ENCODE data around the gene NUP210. TPM values are rescaled to one million over a fixed set of nuclear protein-coding genes. Genes with fewer than 3 reads are reported as not detected.
"Not testable (repeated sequence)": the region's sequence is repeated elsewhere in the genome, so short reads cannot be mapped to it uniquely, and the experiment has no call there.

NUP210 gene
- total and polyA plus RNA-seq, 7 experiments from 2014 or later = 52.6 to 164 (median 138) TPM

DNA sequence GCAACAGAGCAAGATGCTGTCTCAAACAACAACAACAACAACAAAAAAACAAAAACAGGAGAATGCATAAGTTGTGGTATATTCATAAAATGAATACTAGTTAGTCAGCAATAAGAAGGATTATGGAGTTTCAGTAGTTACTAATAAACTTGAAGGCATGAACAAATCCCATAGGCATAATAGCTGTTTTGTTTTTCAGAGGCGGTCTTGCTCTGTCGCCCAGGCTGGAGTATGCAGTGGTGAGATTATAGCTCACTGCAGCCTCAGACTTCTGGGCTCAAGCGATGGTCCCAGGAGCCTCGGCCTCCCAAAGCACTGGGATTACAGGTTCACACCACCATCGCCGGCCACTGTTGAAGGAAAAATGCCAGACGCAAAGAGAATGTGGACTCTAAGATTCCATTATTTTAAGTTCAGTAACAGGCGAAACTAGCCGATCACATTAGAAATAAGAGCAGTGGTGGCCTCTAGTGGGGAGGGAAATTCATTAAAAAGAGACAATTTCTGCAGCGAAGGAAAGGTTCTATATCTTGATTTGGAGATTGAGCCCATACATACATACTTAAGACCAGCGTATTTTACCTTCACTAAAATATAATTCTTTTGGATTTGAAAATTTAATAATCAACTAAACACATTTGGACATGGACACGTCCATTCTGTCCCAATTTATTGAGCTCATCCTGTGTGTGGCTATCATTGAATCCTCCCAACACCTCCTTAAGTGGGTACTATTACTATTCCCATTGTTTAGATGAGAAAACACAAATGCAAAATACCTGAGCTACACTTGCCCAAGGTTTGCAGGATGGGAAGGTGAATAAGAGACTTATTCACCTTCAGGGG lies 32.6 kb upstream of the NUP210 start:
- H3K4me3 Mint-ChIP-seq = peak overlapping the region; percentile 79 to 99 (median 97)
- H3K27me3 ChIP-seq (ENCODE audit: control insufficient read depth in 2 of 2, insufficient read depth in 2 of 2, low read length in 2 of 2) = no peaks in the 10 kb centered on the region
- ATAC-seq = peak; percentile 55

DNA sequence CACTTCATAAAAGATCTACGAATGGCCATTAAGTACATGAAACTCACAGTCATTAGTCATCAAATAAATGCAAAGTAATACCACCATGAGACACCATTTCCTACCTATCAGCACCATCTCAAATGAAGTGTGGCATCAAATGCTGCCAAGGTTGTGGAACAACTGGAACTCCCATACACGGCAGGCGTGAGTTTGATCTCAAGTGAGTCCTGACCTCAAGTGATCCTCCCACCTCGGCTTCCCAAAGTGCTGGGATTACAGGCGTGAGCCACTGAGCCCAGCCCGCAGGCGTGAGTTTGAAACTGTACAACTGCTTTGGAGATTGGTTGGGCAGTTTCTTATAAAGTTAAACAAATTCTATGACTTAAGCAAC lies 31.2 kb upstream of the NUP210 start:
- H3K4me3 Mint-ChIP-seq = peak overlapping the region; percentile 79 to 99 (median 97)

More for the DNA sequence above, 32.6 kb upstream of the NUP210 start:
- Histone ChIP-seq H3K36me3 (ENCODE audit: control insufficient read depth in 2 of 3, insufficient read depth in 3 of 3, low read length in 3 of 3) (no peaks in the 10 kb centered on the region), H3K9me3 (ENCODE audit: control insufficient read depth in 2 of 3, low read length in 3 of 3) (no peaks in the 10 kb centered on the region), H3K4me3 (ENCODE audit: low read length) (peak overlapping the region; percentile 94), H3K4me1 (ENCODE audit: control insufficient read depth in 2 of 2, insufficient read depth in 2 of 2, low read length in 2 of 2) (peaks cover 13 to 15% of the 10 kb centered on the region in 2 donors), H3K27ac (ENCODE audit: low read depth, low read length) (peak overlapping the region; percentile 74)
- POLR2A ChIA-PET = interaction anchor here (0.6 to 6.5 kb wide), 10 partner anchors 20 to 381 kb away, joined by 3 to 100 read pairs (median 8); partner anchors contain the start of genes HDAC11 and NUP210
- DNase-seq = peak in 8 of 9 donors; percentile 30 to 70 (median 61)
- intact Hi-C loops (cut with micrococcal nuclease) = loop anchor here (1.0 to 10.0 kb wide), 13 partner anchors 38 to 726 kb away; partner anchors contain the start of genes LSM3 (in 1 of the 2), RPL32 (in 1 of the 2) and XPC (in 1 of the 2)
- peak overlapping the region in 7 of 9 donors; percentile 49 to 99 (median 97) for H3K27ac Mint-ChIP-seq
- H3K36me3 Mint-ChIP-seq = no peaks in the 10 kb centered on the region
- no peaks in the 10 kb centered on the region for H3K27me3 Mint-ChIP-seq
- peaks cover 0 to 33% (median 16%) of the 10 kb centered on the region in 7 donors for H3K4me1 Mint-ChIP-seq
- H3K9me3 Mint-ChIP-seq = no peaks in the 10 kb centered on the region
- CTCF ChIA-PET = interaction anchor here (0.7 to 6.6 kb wide), 29 partner anchors 10 to 437 kb away, joined by 3 to 147 read pairs (median 6); partner anchors contain the start of genes HDAC11 and NUP210

DNA sequence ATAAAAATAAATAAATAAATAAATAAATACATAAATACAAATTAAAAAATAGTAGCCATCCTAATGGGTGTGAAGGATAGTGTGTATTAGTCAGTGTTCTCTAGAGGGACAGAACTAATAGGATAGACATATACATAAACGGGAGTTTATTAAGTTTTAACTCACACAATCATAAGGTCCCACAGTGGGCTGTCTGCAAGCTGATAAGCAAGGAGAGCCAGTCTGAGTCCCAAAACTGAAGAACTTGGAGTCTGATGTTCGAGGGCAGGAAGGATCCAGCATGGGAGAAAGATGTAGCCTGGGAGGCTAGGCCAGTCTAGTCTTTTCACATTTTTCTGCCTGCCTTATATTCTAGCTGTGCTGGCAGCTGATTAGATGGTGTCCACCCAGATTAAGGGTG lies 22.8 kb upstream of the NUP210 start:
- H3K36me3 Mint-ChIP-seq, ATAC-seq: not testable (repeated sequence)

More for the DNA sequence above, 31.2 kb upstream of the NUP210 start:
- H3K27ac ChIP-seq (ENCODE audit: low read depth, low read length) = peak overlapping the region; percentile 74
- H3K4me1 ChIP-seq (ENCODE audit: control insufficient read depth in 2 of 2, insufficient read depth in 2 of 2, low read length in 2 of 2) = peaks cover 13 to 15% of the 10 kb centered on the region in 2 donors
- Mint-ChIP-seq H3K4me1 (peaks cover 0 to 33% (median 16%) of the 10 kb centered on the region in 7 donors), H3K27me3 (no peaks in the 10 kb centered on the region), H3K36me3 (peaks cover 0 to 2% (median 0%) of the 10 kb centered on the region in 5 donors), H3K9me3 (no peaks in the 10 kb centered on the region), H3K27ac (peak overlapping the region; percentile 85 to 99 (median 96))
- ChIA-PET CTCF (interaction anchor here (0.7 to 6.6 kb wide), 17 partner anchors 10 to 359 kb away, joined by 3 to 147 read pairs (median 8); partner anchors contain the start of genes HDAC11 and NUP210), POLR2A (interaction anchor here (0.5 to 6.5 kb wide), 10 partner anchors 8 to 614 kb away, joined by 3 to 100 read pairs (median 8); partner anchors contain the start of genes HDAC11 and NUP210)
- ATAC-seq = peak; percentile 30
- intact Hi-C loops (cut with micrococcal nuclease) = loop anchor here (1.0 to 10.0 kb wide), 7 partner anchors 23 to 606 kb away; partner anchors contain the start of genes HDAC11 (in 2 of the 2) and RPL32 (in 1 of the 2)
- no peaks in the 10 kb centered on the region for H3K27me3 ChIP-seq (ENCODE audit: control insufficient read depth in 2 of 2, insufficient read depth in 2 of 2, low read length in 2 of 2)
- DNase-seq = peak in 3 of 9 donors; percentile 10 to 38 (median 38)
- no peaks in the 10 kb centered on the region for H3K36me3 ChIP-seq (ENCODE audit: control insufficient read depth in 2 of 3, insufficient read depth in 3 of 3, low read length in 3 of 3)
- H3K9me3 ChIP-seq (ENCODE audit: control insufficient read depth in 2 of 3, low read length in 3 of 3) = no peaks in the 10 kb centered on the region
- H3K4me3 ChIP-seq (ENCODE audit: low read length) = peak overlapping the region; percentile 94

GRCh38 chr3:13440204-13440817 lies 20.2 kb upstream of the NUP210 start:
- H3K27me3 Mint-ChIP-seq = peaks cover 0 to 21% (median 0%) of the 10 kb centered on the region in 5 donors
- DNase-seq = no peak
- no peaks in the 10 kb centered on the region for H3K9me3 ChIP-seq (ENCODE audit: control insufficient read depth in 2 of 3, low read length in 3 of 3)
- no peaks in the 10 kb centered on the region for H3K4me1 ChIP-seq (ENCODE audit: control insufficient read depth in 2 of 2, insufficient read depth in 2 of 2, low read length in 2 of 2)
- H3K27me3 ChIP-seq (ENCODE audit: control insufficient read depth in 2 of 2, insufficient read depth in 2 of 2, low read length in 2 of 2) = no peaks in the 10 kb centered on the region
- H3K9me3 Mint-ChIP-seq = peaks cover 0 to 2% (median 0%) of the 10 kb centered on the region in 11 donors
- H3K27ac ChIP-seq (ENCODE audit: low read depth, low read length) = no peak overlapping the region
- peak overlapping the region in 3 of 9 donors; percentile 2 to 78 (median 31) for H3K27ac Mint-ChIP-seq
- POLR2A ChIA-PET = interaction anchor here (0.8 kb wide), 1 partner anchor 14 kb away, joined by 3 read pairs; no protein-coding TSS in a partner anchor
- peaks cover 0 to 6% (median 0%) of the 10 kb centered on the region in 7 donors for H3K4me1 Mint-ChIP-seq
- no peak overlapping the region for H3K4me3 ChIP-seq (ENCODE audit: low read length)
- CTCF ChIA-PET = interaction anchor here (0.7 kb wide), 1 partner anchor 12 kb away, joined by 3 read pairs; no protein-coding TSS in a partner anchor
- no peak for ATAC-seq
- H3K36me3 ChIP-seq (ENCODE audit: control insufficient read depth in 2 of 3, insufficient read depth in 3 of 3, low read length in 3 of 3) = no peaks in the 10 kb centered on the region
- H3K4me3 Mint-ChIP-seq = no peak overlapping the region
- H3K36me3 Mint-ChIP-seq = peaks cover 0 to 3% (median 0%) of the 10 kb centered on the region in 5 donors
- intact Hi-C loops (cut with micrococcal nuclease) = no loop called here

More for the DNA sequence above, 22.8 kb upstream of the NUP210 start:
- H3K9me3 ChIP-seq (ENCODE audit: control insufficient read depth in 2 of 3, low read length in 3 of 3); H3K9me3 Mint-ChIP-seq; H3K4me1 Mint-ChIP-seq; H3K4me1 ChIP-seq (ENCODE audit: control insufficient read depth in 2 of 2, insufficient read depth in 2 of 2, low read length in 2 of 2); intact Hi-C loops (cut with micrococcal nuclease); H3K4me3 Mint-ChIP-seq; H3K27me3 ChIP-seq (ENCODE audit: control insufficient read depth in 2 of 2, insufficient read depth in 2 of 2, low read length in 2 of 2); DNase-seq; H3K27ac ChIP-seq (ENCODE audit: low read depth, low read length); H3K36me3 ChIP-seq (ENCODE audit: control insufficient read depth in 2 of 3, insufficient read depth in 3 of 3, low read length in 3 of 3); H3K27ac Mint-ChIP-seq; H3K27me3 Mint-ChIP-seq; H3K4me3 ChIP-seq (ENCODE audit: low read length): not testable (repeated sequence)
- POLR2A ChIA-PET = interaction anchor here (0.7 to 1.1 kb wide), 4 partner anchors 8 to 26 kb away, joined by 3 to 4 read pairs (median 4); no protein-coding TSS in a partner anchor
- CTCF ChIA-PET = interaction anchor here (1.2 kb wide), 1 partner anchor 19 kb away, joined by 6 read pairs; no protein-coding TSS in a partner anchor

DNA sequence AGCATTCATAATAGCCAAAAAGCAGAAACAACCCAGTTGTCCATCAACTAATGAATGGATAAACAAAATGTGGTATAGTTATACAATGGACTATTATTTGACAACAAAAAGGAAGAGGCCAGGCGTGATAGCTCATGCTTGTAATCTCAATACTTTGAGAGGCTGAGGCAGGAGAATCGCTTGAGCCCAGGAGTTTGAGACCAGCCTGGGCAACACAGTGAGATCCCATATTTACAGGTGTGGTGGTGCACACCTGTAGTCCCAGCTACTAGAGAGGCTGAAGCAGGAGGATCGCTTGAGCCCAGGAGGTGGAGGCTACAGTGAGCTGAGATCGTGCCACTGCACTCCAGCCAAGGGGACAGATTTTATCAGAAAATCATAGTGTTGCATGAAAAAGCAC lies 16.1 kb upstream of the NUP210 start:
- H3K4me1 Mint-ChIP-seq; H3K4me1 ChIP-seq (ENCODE audit: control insufficient read depth in 2 of 2, insufficient read depth in 2 of 2, low read length in 2 of 2); H3K27ac ChIP-seq (ENCODE audit: low read depth, low read length); H3K4me3 Mint-ChIP-seq; H3K27ac Mint-ChIP-seq; ATAC-seq; H3K9me3 Mint-ChIP-seq; H3K36me3 ChIP-seq (ENCODE audit: control insufficient read depth in 2 of 3, insufficient read depth in 3 of 3, low read length in 3 of 3); H3K4me3 ChIP-seq (ENCODE audit: low read length); H3K36me3 Mint-ChIP-seq; DNase-seq; intact Hi-C loops (cut with micrococcal nuclease); CTCF ChIA-PET; H3K27me3 ChIP-seq (ENCODE audit: control insufficient read depth in 2 of 2, insufficient read depth in 2 of 2, low read length in 2 of 2); H3K9me3 ChIP-seq (ENCODE audit: control insufficient read depth in 2 of 3, low read length in 3 of 3): not testable (repeated sequence)
- POLR2A ChIA-PET = interaction anchor here (1.0 kb wide), 1 partner anchor 8 kb away, joined by 3 read pairs; no protein-coding TSS in a partner anchor
- peaks cover 0 to 31% (median 0%) of the 10 kb centered on the region in 5 donors for H3K27me3 Mint-ChIP-seq

DNA sequence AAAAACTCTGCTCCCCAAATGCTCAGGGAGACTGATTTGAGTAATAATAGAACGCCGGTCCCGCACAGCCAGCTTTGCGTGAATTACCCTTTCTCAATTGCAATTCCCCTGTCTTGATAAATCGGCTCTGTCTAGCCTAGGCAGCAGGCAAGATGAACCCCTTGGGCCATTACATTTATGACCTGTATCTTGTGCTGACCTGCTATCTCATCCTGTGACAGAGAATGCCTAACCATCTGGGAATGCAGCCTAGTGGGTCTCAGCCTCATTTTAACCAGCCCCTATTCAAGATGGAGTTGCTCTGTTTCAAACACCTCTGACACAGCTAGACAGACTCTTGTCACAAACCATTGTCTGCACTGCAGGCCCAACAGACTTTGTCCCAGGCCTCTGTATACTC lies 13.8 kb upstream of the NUP210 start:
- H3K27ac Mint-ChIP-seq = peak overlapping the region in 1 of 9 donors; percentile 56
- peaks cover 0 to 3% (median 0%) of the 10 kb centered on the region in 5 donors for H3K36me3 Mint-ChIP-seq
- peaks cover 0 to 26% (median 0%) of the 10 kb centered on the region in 5 donors for H3K27me3 Mint-ChIP-seq
- H3K9me3 Mint-ChIP-seq = peaks cover 0 to 5% (median 0%) of the 10 kb centered on the region in 11 donors
- ChIA-PET CTCF (interaction anchor here (1.2 to 1.5 kb wide), 2 partner anchors 15 to 18 kb away, joined by 3 read pairs; no protein-coding TSS in a partner anchor), POLR2A (interaction anchor here (1.5 to 1.8 kb wide), 3 partner anchors 15 to 84 kb away, joined by 4 to 5 read pairs (median 5); no protein-coding TSS in a partner anchor)
- H3K36me3 ChIP-seq (ENCODE audit: control insufficient read depth in 2 of 3, insufficient read depth in 3 of 3, low read length in 3 of 3) = no peaks in the 10 kb centered on the region
- DNase-seq = no peak
- H3K27me3 ChIP-seq (ENCODE audit: control insufficient read depth in 2 of 2, insufficient read depth in 2 of 2, low read length in 2 of 2) = no peaks in the 10 kb centered on the region
- no peaks in the 10 kb centered on the region for H3K9me3 ChIP-seq (ENCODE audit: control insufficient read depth in 2 of 3, low read length in 3 of 3)
- no peak overlapping the region for H3K4me3 ChIP-seq (ENCODE audit: low read length)
- H3K4me1 Mint-ChIP-seq = peaks cover 0 to 13% (median 7%) of the 10 kb centered on the region in 7 donors
- H3K4me3 Mint-ChIP-seq = no peak overlapping the region
- H3K4me1 ChIP-seq (ENCODE audit: control insufficient read depth in 2 of 2, insufficient read depth in 2 of 2, low read length in 2 of 2) = peaks cover under 1 to 6% of the 10 kb centered on the region in 2 donors
- intact Hi-C loops (cut with micrococcal nuclease) = no loop called here
- no peak overlapping the region for H3K27ac ChIP-seq (ENCODE audit: low read depth, low read length)
- no peak for ATAC-seq

Data from naive thymus-derived CD4-positive, alpha-beta T cell (primary cell).